Keratinocyte (primary cell): ENCODE results near the gene ODAD4. TPM values are rescaled to one million over a fixed set of nuclear protein-coding genes. Genes with fewer than 3 reads are reported as not detected.

ENCODE experiments used
- DNase-seq: peaks from one replicate; pipeline ENCODE4 v3.0.0-alpha.2; 2011; ENCODE audit warnings: low read depth, missing footprints, low spot score
- FAIRE-seq: peaks from 2 replicates; lab custom pipeline; 2011; peaks lifted over from hg19 to GRCh38; lab: Jason Lieb, UNC
- H2AFZ ChIP-seq: 2 replicates; pipeline ENCODE4 v1.6.0; 2012; ENCODE audit warnings: low read length, control low read depth, inconsistent platforms; ENCODE audit not compliant: control insufficient read depth
- H3K27ac ChIP-seq: 2 replicates; pipeline ENCODE4 v1.5.1; 2011; ENCODE audit warnings: low read length; ENCODE audit not compliant: control insufficient read depth, insufficient read depth
- H3K27me3 ChIP-seq: 3 replicates; pipeline ENCODE4 v1.6.0; 2011; ENCODE audit warnings: low read length; ENCODE audit not compliant: control insufficient read depth, insufficient read depth; ENCODE audit errors: extremely low read depth
- H3K36me3 ChIP-seq, 2 experiments: 2 replicates in 1 of 2; 3 replicates in 1 of 2; pipeline ENCODE4 v1.5.1; 2011; ENCODE audit warnings: low read length in 2 of 2, mild to moderate bottlenecking in 1 of 2; ENCODE audit not compliant: control insufficient read depth in 2 of 2, insufficient read depth in 2 of 2; ENCODE audit errors: extremely low read depth in 1 of 2
- H3K4me1 ChIP-seq: 3 replicates; pipeline ENCODE4 v1.5.1; 2011; ENCODE audit warnings: low read length; ENCODE audit not compliant: control insufficient read depth, insufficient read depth; ENCODE audit errors: extremely low read depth
- H3K4me2 ChIP-seq: 3 replicates; pipeline ENCODE4 v1.6.0; 2011; ENCODE audit warnings: low read depth, low read length; ENCODE audit not compliant: control insufficient read depth, insufficient read depth; ENCODE audit errors: extremely low read depth
- H3K4me3 ChIP-seq, 3 experiments: fragments of 200-600 bp in 1 of 3; sonication (generic) in 1 of 3; 2 replicates in 2 of 3; 3 replicates in 1 of 3; pipeline ENCODE4 v1.5.1; 2011 to 2016; ENCODE audit warnings: low read length in 3 of 3, mild to moderate bottlenecking in 3 of 3, control low read depth in 2 of 3, inconsistent platforms in 1 of 3, low read depth in 1 of 3, mixed read lengths in 1 of 3, mixed run types in 1 of 3, moderate library complexity in 1 of 3; ENCODE audit not compliant: control insufficient read depth in 2 of 3, insufficient read depth in 2 of 3; ENCODE audit errors: extremely low read depth in 1 of 3
- H3K79me2 ChIP-seq: 2 replicates; pipeline ENCODE4 v1.6.0; 2012; ENCODE audit warnings: low read length; ENCODE audit not compliant: control insufficient read depth, insufficient read depth
- H3K9ac ChIP-seq: 3 replicates; pipeline ENCODE4 v1.6.0; 2011; ENCODE audit warnings: low read length; ENCODE audit not compliant: control insufficient read depth, insufficient read depth; ENCODE audit errors: extremely low read depth
- H3K9me1 ChIP-seq: 3 replicates; pipeline ENCODE4 v1.6.0; 2011; ENCODE audit warnings: low read length; ENCODE audit not compliant: control insufficient read depth, insufficient read depth; ENCODE audit errors: extremely low read depth
- H3K9me3 ChIP-seq: 2 replicates; pipeline ENCODE4 v1.5.1; 2012; ENCODE audit warnings: low read depth, low read length; ENCODE audit not compliant: control insufficient read depth
- H4K20me1 ChIP-seq: 3 replicates; pipeline ENCODE4 v1.6.0; 2011; ENCODE audit warnings: low read length; ENCODE audit not compliant: control insufficient read depth, insufficient read depth; ENCODE audit errors: extremely low read depth
- CTCF ChIP-seq, 3 experiments: IDR thresholded peaks in 1 of 3; conservative IDR thresholded peaks in 1 of 3; optimal IDR thresholded peaks in 1 of 3; 2 replicates in 2 of 3; 3 replicates in 1 of 3; pipeline versions ENCODE3 to v1.5.1; 2011; ENCODE audit warnings: low read length in 3 of 3, mild to moderate bottlenecking in 3 of 3, moderate library complexity in 2 of 3, control low read depth in 1 of 3, inconsistent platforms in 1 of 3; ENCODE audit not compliant: insufficient read depth in 2 of 3; ENCODE audit errors: extremely low read depth in 1 of 3
- EZH2 ChIP-seq: IDR thresholded peaks from one replicate; pipeline ENCODE4 v1.6.1; 2012; ENCODE audit warnings: inconsistent platforms, mild to moderate bottlenecking, low read length, moderate library complexity
- dilution Hi-C: fragments of 300-500 bp; cut with MboI; formaldehyde crosslinking; loops from one replicate; pipeline ENCODE4 v1.7.0; 2020; ENCODE audit warnings: low sequenced_read_pairs; ENCODE audit not compliant: extremely low pct_ligation_motif_present
- polyA plus RNA-seq, 5 experiments: library from polyadenylated mRNA; depleted of rRNA in 3 of 5; stranded (reverse) in 3 of 5; stranded (forward) in 1 of 5; unstranded in 1 of 5; fragments of >200 nt; gene quantifications; 1 replicate in 1 of 5; 2 replicates in 3 of 5; 3 replicates in 1 of 5; pipeline versions ENCODE4 v1.2.1 to v1.2.3, GENCODE V29; 2011 to 2012; ENCODE audit warnings: missing spikeins in 2 of 5, low read depth in 1 of 5, low replicate concordance in 1 of 5

Gene ODAD4
- polyA plus RNA-seq, 1 donor (not counting 4 experiments of a cell fraction or from before 2014, with no cell fraction given) = 0.20 TPM

GRCh38 chr17:41932816-41933389 lies 2.5 kb downstream of the ODAD4 start:
- Histone ChIP-seq H3K27ac (no peak overlapping the region), H3K4me2 (no peak overlapping the region), H3K4me3 (no peak overlapping the region), H3K36me3 (no peaks in the 10 kb centered on the region), H3K9me1 (no peaks in the 10 kb centered on the region), H3K4me1 (peaks cover 9% of the 10 kb centered on the region), H3K79me2 (no peaks in the 10 kb centered on the region), H2AFZ (no peak overlapping the region), H3K9me3 (no peaks in the 10 kb centered on the region), H3K9ac (no peak overlapping the region), H4K20me1 (no peaks in the 10 kb centered on the region), H3K27me3 (no peaks in the 10 kb centered on the region)
- TF ChIP-seq EZH2 (no peak), CTCF (optimal IDR thresholded peaks at IDR 0.05 in 1 of 3, IDR thresholded peaks at IDR 0.05 in 1 of 3, conservative IDR thresholded peaks at IDR 0.05 in 1 of 3; ENCODE audit: extremely low read depth in 1 of 3, insufficient read depth in 2 of 3, low read length in 3 of 3) (no peak)
- dilution Hi-C loops = no loop called here
- DNase-seq (no peak), FAIRE-seq (no peak)

- FAIRE-seq = no peak
- dilution Hi-C loops = no loop called here
- TF ChIP-seq EZH2 = no peak
- no peak for TF ChIP-seq CTCF (optimal IDR thresholded peaks at IDR 0.05 in 1 of 3, IDR thresholded peaks at IDR 0.05 in 1 of 3, conservative IDR thresholded peaks at IDR 0.05 in 1 of 3; ENCODE audit: extremely low read depth in 1 of 3, insufficient read depth in 2 of 3, low read length in 3 of 3)
Observed at GRCh38 chr17:41935641-41936040, 5.2 kb downstream of the ODAD4 start.

More at GRCh38 chr17:41935641-41936040, 5.2 kb downstream of the ODAD4 start:
- no peaks in the 10 kb centered on the region for H3K79me2 ChIP-seq
- no peaks in the 10 kb centered on the region for H4K20me1 ChIP-seq
- H3K36me3 ChIP-seq = no peaks in the 10 kb centered on the region
- no peak overlapping the region for H3K9ac ChIP-seq
- H3K9me1 ChIP-seq = no peaks in the 10 kb centered on the region
- no peak overlapping the region for H3K4me2 ChIP-seq
- H3K4me1 ChIP-seq = no peaks in the 10 kb centered on the region
- no peak for DNase-seq
- H2AFZ ChIP-seq = no peak overlapping the region
- no peak overlapping the region for H3K4me3 ChIP-seq
- H3K9me3 ChIP-seq = no peaks in the 10 kb centered on the region
- peaks cover 3% of the 10 kb centered on the region for H3K27me3 ChIP-seq
- H3K27ac ChIP-seq = no peak overlapping the region
